K562 (cell line): Measurements from ENCODE around the gene S100A7A. TPM values are rescaled to one million over a fixed set of nuclear protein-coding genes. Genes with fewer than 3 reads are reported as not detected.

ENCODE experiments used
- ARID2 ChIP-seq: fragments of 450-650 bp; IDR thresholded peaks from 2 replicates; pipeline ENCODE4 v1.6.1; 2017; ENCODE audit warnings: antibody characterized with exemption, mild to moderate bottlenecking
- ARID3A ChIP-seq: IDR thresholded peaks from 2 replicates; pipeline ENCODE4 v1.6.1; 2012; ENCODE audit warnings: low read depth, low read length, improper control_type of control experiment, borderline replicate concordance
- CLOCK ChIP-seq: fragments of 250-450 bp; sonication (Bioruptor Pico); IDR thresholded peaks from 2 replicates; pipeline ENCODE4 v1.4.0; 2020; ENCODE audit warnings: mild to moderate bottlenecking, moderate library complexity, borderline replicate concordance
- CREM ChIP-seq: IDR thresholded peaks from 2 replicates; pipeline ENCODE4 v1.6.1; 2014; ENCODE audit warnings: antibody characterized with exemption, low read depth
- EP400 ChIP-seq: fragments of 450-650 bp; IDR thresholded peaks from 2 replicates; pipeline ENCODE4 v1.6.1; 2017; ENCODE audit warnings: antibody characterized with exemption, mild to moderate bottlenecking, moderate library complexity
- FOXA3 ChIP-seq, 2 experiments: fragments of 450-650 bp in 1 of 2; sonication (generic) in 1 of 2; formaldehyde crosslinking; IDR thresholded peaks in 1 of 2; conservative IDR thresholded peaks in 1 of 2; 2 replicates each; pipeline versions ENCODE4 v1.4.0 to v1.8.0; 2020 to 2022; ENCODE audit warnings: mild to moderate bottlenecking in 2 of 2, missing genetic modification reagents in 1 of 2
- HDAC2 ChIP-seq: fragments of 450-650 bp; IDR thresholded peaks from 2 replicates; pipeline ENCODE4 v1.6.1; 2016; ENCODE audit warnings: mild to moderate bottlenecking
- ILF3 ChIP-seq: fragments of 450-650 bp; IDR thresholded peaks from 2 replicates; pipeline ENCODE4 v1.6.1; 2018; ENCODE audit warnings: antibody characterized with exemption, mild to moderate bottlenecking, moderate library complexity, borderline replicate concordance
- JUN ChIP-seq, 2 experiments: sonication (generic) in 1 of 2; formaldehyde crosslinking in 1 of 2; IDR thresholded peaks; 2 replicates each; pipeline versions ENCODE4 v1.6.1 to v1.8.0; 2012 to 2022; ENCODE audit warnings: borderline replicate concordance in 2 of 2, mild to moderate bottlenecking in 2 of 2, improper control_type of control experiment in 1 of 2, low read depth in 1 of 2, low read length in 1 of 2, missing genetic modification reagents in 1 of 2
- KAT7 ChIP-seq: sonication (generic); formaldehyde crosslinking; IDR thresholded peaks from 2 replicates; pipeline ENCODE4 v1.8.0; 2022; ENCODE audit warnings: missing genetic modification reagents, mild to moderate bottlenecking, borderline replicate concordance
- MIER1 ChIP-seq: fragments of 450-650 bp; IDR thresholded peaks from 2 replicates; pipeline ENCODE4 v1.6.1; 2016; ENCODE audit warnings: antibody characterized with exemption, mild to moderate bottlenecking, low read depth
- NFATC3 ChIP-seq: fragments of 450-650 bp; IDR thresholded peaks from 2 replicates; pipeline ENCODE4 v1.6.1; 2017; ENCODE audit warnings: mild to moderate bottlenecking
- PHB2 ChIP-seq: fragments of 450-650 bp; IDR thresholded peaks from 2 replicates; pipeline ENCODE4 v1.6.1; 2017; ENCODE audit warnings: low read depth
- PRMT5 ChIP-seq: sonication (generic); formaldehyde crosslinking; IDR thresholded peaks from 2 replicates; pipeline ENCODE4 v1.5.0; 2020; ENCODE audit warnings: missing genetic modification reagents
- SMARCB1 ChIP-seq: IDR thresholded peaks from 2 replicates; pipeline ENCODE4 v1.6.1; 2011; ENCODE audit warnings: improper control_type of control experiment, low read depth; ENCODE audit not compliant: insufficient read length
- SP1 ChIP-seq: sonication (generic); formaldehyde crosslinking; IDR thresholded peaks from 2 replicates; pipeline ENCODE4 v1.8.1; 2022; ENCODE audit warnings: mild to moderate bottlenecking, missing genetic modification reagents
- SRSF1 ChIP-seq: fragments of 200-400 bp; formaldehyde crosslinking; IDR thresholded peaks from 2 replicates; pipeline ENCODE4 v1.6.1; 2017; ENCODE audit warnings: mild to moderate bottlenecking, low read depth, low read length, moderate library complexity
- SRSF7 ChIP-seq: fragments of 200-400 bp; formaldehyde crosslinking; optimal IDR thresholded peaks from 2 replicates; pipeline ENCODE3; 2017; ENCODE audit warnings: mild to moderate bottlenecking, low read depth, low read length
- YBX1 ChIP-seq: fragments of 450-650 bp; IDR thresholded peaks from 2 replicates; pipeline ENCODE4 v1.7.1; 2016; ENCODE audit warnings: mild to moderate bottlenecking
- ZNF324 ChIP-seq: fragments of 250-450 bp; sonication (Bioruptor Pico); IDR thresholded peaks from 2 replicates; pipeline ENCODE4 v1.4.0; 2020; ENCODE audit warnings: mild to moderate bottlenecking
- ZNF408 ChIP-seq: fragments of 250-450 bp; sonication (Bioruptor Pico); IDR thresholded peaks from 2 replicates; pipeline ENCODE4 v1.4.0; 2020; ENCODE audit warnings: low read depth, mild to moderate bottlenecking, moderate library complexity
- ZNF655 ChIP-seq: fragments of 250-450 bp; sonication (Bioruptor Pico); IDR thresholded peaks from 2 replicates; pipeline ENCODE4 v1.5.0; 2021
- ZNF668 ChIP-seq: fragments of 250-450 bp; sonication (Bioruptor Pico); IDR thresholded peaks from 2 replicates; pipeline ENCODE4 v1.8.0; 2022; ENCODE audit warnings: mild to moderate bottlenecking, inconsistent platforms
- ZNF77 ChIP-seq: fragments of 250-450 bp; sonication (Bioruptor Pico); IDR thresholded peaks from 2 replicates; pipeline ENCODE4 v1.5.0; 2020
- polyA plus RNA-seq, 8 experiments: library from polyadenylated mRNA; depleted of rRNA in 4 of 8; stranded (reverse) in 5 of 8; unstranded in 3 of 8; fragments of >200 nt; fragmentation: Nextera tagmentation in 2 of 8; fragmentation: Illumina TruSeq in 1 of 8; extraction: Ambion mirVana in 2 of 8; extraction: Trizol in 1 of 8; gene quantifications; 2 replicates each; pipeline versions ENCODE4 v1.2.1 to v1.2.3, GENCODE V29; 2011 to 2014; ENCODE audit warnings: inconsistent platforms in 1 of 8, missing spikeins in 1 of 8
- total RNA-seq, 7 experiments: library from RNA; depleted of rRNA in 6 of 7; stranded (reverse); fragments of >200 nt in 6 of 7; fragmentation: Illumina TruSeq in 2 of 7; extraction: Trizol in 2 of 7; gene quantifications; 2 replicates each; pipeline versions ENCODE4 v1.2.1 to v1.2.3, GENCODE V29; 2011 to 2021; ENCODE audit warnings: low replicate concordance in 1 of 7

The S100A7A gene
- total and polyA plus RNA-seq, 9 of the 15 experiments (the other 6 are each of a cell fraction or from before 2014, with no cell fraction given) = not detected

GRCh38 chr1:153432874-153433681 is 16.8 kb downstream of the S100A7A start (continued):
- TF ChIP-seq JUN (IDR thresholded peaks at IDR 0.05; ENCODE audit: borderline replicate concordance, low read depth, low read length) (peak; percentile 89), JUN (CRISPR knock-in tag; IDR thresholded peaks at IDR 0.05; ENCODE audit: borderline replicate concordance) (no peak; the same call in 1 of the 2 replicates), MIER1 (0 out of 2 replicates have a peak, but pooled peaks have one; percentile 47), NFATC3 (peak; percentile 91), HDAC2 (peak; percentile 83), EP400 (no peak), ZNF77 (CRISPR knock-in tag) (no peak), SP1 (CRISPR knock-in tag) (peak; percentile 43; the same call in 1 of the 2 replicates), ARID2 (no peak), FOXA3 (CRISPR knock-in tag; conservative IDR thresholded peaks at IDR 0.05 in 1 of 2, IDR thresholded peaks at IDR 0.05 in 1 of 2) (peak in 1 of 2 experiments; percentile 48; a peak in 1 of 4 replicates), ZNF655 (CRISPR knock-in tag) (no peak), ZNF408 (CRISPR knock-in tag) (no peak), CLOCK (peak; percentile 60; the same call in 1 of the 2 replicates), SMARCB1 (no peak), YBX1 (no peak), ZNF668 (CRISPR knock-in tag) (no peak), PHB2 (no peak), CREM (peak; percentile 51; the same call in 1 of the 2 replicates), SRSF7 (no peak), PRMT5 (CRISPR knock-in tag) (no peak), ZNF324 (CRISPR knock-in tag) (no peak), KAT7 (no peak), ILF3 (no peak), SRSF1 (no peak), ARID3A (peak; percentile 56; the same call in 1 of the 2 replicates)
